Kidney epithelial cell (primary cell): Measurements from ENCODE around the gene ZNF780B. TPM values are rescaled to one million over a fixed set of nuclear protein-coding genes. Genes with fewer than 3 reads are reported as not detected.

Experiments used
- DNase-seq: peaks from one replicate; pipeline ENCODE4 v3.0.0-alpha.2; 2010; ENCODE audit warnings: low read depth
- H3K27me3 ChIP-seq: 2 replicates; pipeline ENCODE4 v1.6.0; 2011; ENCODE audit warnings: low read length; ENCODE audit not compliant: control insufficient read depth, insufficient read depth
- H3K36me3 ChIP-seq: 2 replicates; pipeline ENCODE4 v1.5.1; 2011; ENCODE audit warnings: low read length; ENCODE audit not compliant: control insufficient read depth, insufficient read depth
- H3K4me3 ChIP-seq: 2 replicates; pipeline ENCODE4 v1.5.1; 2011; ENCODE audit warnings: low read depth, mild to moderate bottlenecking, control low read depth, low read length
- CTCF ChIP-seq: IDR thresholded peaks from 2 replicates; pipeline ENCODE4 v1.5.1; 2011; ENCODE audit warnings: mild to moderate bottlenecking, moderate library complexity, low read length, control low read depth, inconsistent platforms; ENCODE audit not compliant: insufficient read depth, poor library complexity, severe bottlenecking
- total RNA-seq: library from RNA; depleted of rRNA; stranded (reverse); fragments of >200 nt; gene quantifications from 2 replicates; pipeline ENCODE4 v1.2.3, GENCODE V29; 2015

Gene ZNF780B
- total RNA-seq, 1 donor from 2014 or later, result 12.4 TPM

- no peak for TF ChIP-seq CTCF
- Histone ChIP-seq H3K4me3 (peak overlapping the region; percentile 73), H3K36me3 (no peaks in the 10 kb centered on the region)
These were observed 35.4 kb upstream of the ZNF780B start for GRCh38 chr19:40091205-40092129.

GRCh38 chr19:40090241-40091204 lies 34.5 kb upstream of the ZNF780B start, which contains the start of gene ZNF780A:
TSS of gene ZNF780A (minus strand) at chr19:40090943. CDS start at chr19:40084753, 6,190 bp downstream.
- no peak for DNase-seq
- Histone ChIP-seq H3K36me3 (no peaks in the 10 kb centered on the region), H3K27me3 (no peaks in the 10 kb centered on the region), H3K4me3 (peak within 1 kb of the TSS; percentile 73)
- TF ChIP-seq CTCF, result no peak

More at GRCh38 chr19:40091205-40092129, 35.4 kb upstream of the ZNF780B start:
- H3K27me3 ChIP-seq, result no peaks in the 10 kb centered on the region
- DNase-seq, result no peak

- H3K27me3 ChIP-seq, result no peaks in the 10 kb centered on the region
- peak overlapping the region; percentile 73 for H3K4me3 ChIP-seq
- no peak for TF ChIP-seq CTCF
- H3K36me3 ChIP-seq, result no peaks in the 10 kb centered on the region
- DNase-seq, result no peak
These were observed 33.4 kb upstream of the ZNF780B start for GRCh38 chr19:40089462-40089861.

GRCh38 chr19:40088299-40089047 lies 32.4 kb upstream of the ZNF780B start:
- TF ChIP-seq CTCF, result no peak
- no peak overlapping the region for H3K4me3 ChIP-seq
- no peaks in the 10 kb centered on the region for H3K36me3 ChIP-seq
- H3K27me3 ChIP-seq, result no peaks in the 10 kb centered on the region
- no peak for DNase-seq

GRCh38 chr19:40084948-40085347 lies 28.9 kb upstream of the ZNF780B start:
- H3K36me3 ChIP-seq, result no peaks in the 10 kb centered on the region
- H3K27me3 ChIP-seq, result no peaks in the 10 kb centered on the region
- no peak for DNase-seq
- H3K4me3 ChIP-seq, result no peak overlapping the region
- no peak for TF ChIP-seq CTCF
